Right ventricle myocardium superior (tissue), 1 donor: Measurements from ENCODE around the gene SCAANT1. TPM values are rescaled to one million over a fixed set of nuclear protein-coding genes. Genes with fewer than 3 reads are reported as not detected.

ENCODE experiments used
- ATAC-seq: fragments of 200-7000 bp; cut with Tn5 transposase; one replicate; pipeline ENCODE4 v1.9.1; 2020; ENCODE audit warnings: mild to moderate bottlenecking; ENCODE audit not compliant: poor library complexity
- DNase-seq: peaks from one replicate; pipeline ENCODE4 v3.0.0-alpha.2; 2020
- intact Hi-C: fragments of 100-400 bp; cut with DNase I; formaldehyde crosslinking; loops from one replicate; pipeline ENCODE4 v1.11.2; 2022
- total RNA-seq: library from RNA; stranded (reverse); fragmentation: NEBNext Ultra II Directional; extraction: Animal tissue kit (Norgen Biotek cat#: 25700); gene quantifications from one replicate; pipeline ENCODE4 v1.2.1, GENCODE V29; 2021
- donor health status: DM: no; HTN: yes; CAD: no; lungs with severe emphysema.

Gene SCAANT1
- total RNA-seq, 1 donor from 2014 or later: not detected

- DNase-seq (no peak), ATAC-seq (no peak)
- intact Hi-C loops: no loop called here
These were observed 2.2 kb downstream of the SCAANT1 start for GRCh38 chr3:63910001-63910400.

DNA sequence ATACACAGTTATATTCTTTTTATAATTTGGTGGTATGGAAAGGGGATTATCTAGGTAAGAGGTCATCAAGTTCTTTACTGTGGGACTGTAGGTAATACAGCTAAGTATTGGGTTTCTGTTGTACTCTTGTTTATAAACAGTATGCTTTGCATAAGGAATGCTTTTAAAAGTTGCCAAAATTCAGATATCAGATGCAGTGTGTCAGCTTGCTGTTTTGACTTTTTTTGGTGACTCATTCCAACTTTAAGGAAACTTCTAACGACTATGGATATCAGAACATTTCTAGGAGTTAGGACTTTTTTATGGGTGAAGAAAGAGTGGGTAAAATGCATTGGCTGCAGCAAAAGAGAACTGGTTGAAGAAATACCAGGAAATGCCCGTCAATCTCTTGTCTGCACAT, 2.8 kb downstream of the SCAANT1 start:
- intact Hi-C loops: no loop called here

DNA sequence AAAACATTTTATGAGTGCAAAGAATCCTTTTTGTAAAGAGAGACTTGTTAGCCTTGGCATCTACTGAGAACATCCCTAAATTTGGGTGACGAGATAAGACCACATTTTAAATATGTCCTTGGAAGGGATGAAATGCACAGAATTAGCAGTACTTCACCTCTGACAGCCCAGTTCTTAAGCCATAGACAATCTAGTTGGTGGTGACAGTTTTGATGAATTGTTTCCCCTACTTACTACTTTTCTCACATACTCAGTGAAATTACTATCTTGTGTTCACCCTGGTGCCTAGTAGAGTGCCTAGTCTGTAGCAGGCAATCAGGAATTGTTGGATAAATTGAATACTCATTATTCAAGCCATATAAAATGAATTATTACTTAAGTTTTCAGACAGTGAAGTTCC, 3.4 kb downstream of the SCAANT1 start:
- DNase-seq (no peak), ATAC-seq (no peak)
- intact Hi-C loops: no loop called here

More for the DNA sequence above, 2.8 kb downstream of the SCAANT1 start:
- ATAC-seq (no peak), DNase-seq (no peak)

DNA sequence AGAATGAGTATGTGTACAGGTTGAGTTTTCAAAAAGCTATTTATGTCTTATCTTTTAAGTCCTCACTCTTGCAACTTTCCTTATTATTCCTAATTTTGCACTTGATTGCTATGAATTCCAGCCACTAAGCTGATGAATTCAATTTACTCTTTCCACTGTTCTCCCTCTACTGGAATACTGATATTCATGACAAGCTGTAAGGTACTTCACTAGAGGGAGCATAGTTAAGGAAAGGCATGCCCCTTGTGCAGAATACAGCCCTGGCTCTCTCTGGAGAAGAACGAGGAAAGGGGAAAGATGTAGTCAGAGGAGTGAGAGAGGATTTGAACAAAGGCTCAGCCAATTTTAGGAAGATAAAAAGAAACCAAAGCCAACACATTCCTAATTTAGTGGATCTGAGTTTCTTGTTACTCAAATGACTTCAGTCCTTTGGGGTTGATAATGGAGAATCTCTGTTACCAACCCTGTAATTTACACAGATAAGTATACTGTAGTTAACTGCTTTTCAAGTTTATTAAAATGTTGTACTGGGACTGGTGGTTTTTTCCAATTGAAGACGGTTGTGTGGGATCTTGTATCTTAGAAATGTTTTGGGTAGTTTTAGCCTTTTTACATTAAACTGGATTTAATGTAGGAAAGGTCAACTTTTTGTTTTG, 4.0 kb downstream of the SCAANT1 start:
- intact Hi-C loops: no loop called here
- no peak for ATAC-seq
- no peak for DNase-seq

GRCh38 chr3:63905731-63906620, 6.2 kb downstream of the SCAANT1 start:
- ATAC-seq (no peak), DNase-seq (no peak)
- intact Hi-C loops: no loop called here

- ATAC-seq: no peak
- intact Hi-C loops: no loop called here
- no peak for DNase-seq
These were observed 11.7 kb downstream of the SCAANT1 start for GRCh38 chr3:63900459-63900858.

DNA sequence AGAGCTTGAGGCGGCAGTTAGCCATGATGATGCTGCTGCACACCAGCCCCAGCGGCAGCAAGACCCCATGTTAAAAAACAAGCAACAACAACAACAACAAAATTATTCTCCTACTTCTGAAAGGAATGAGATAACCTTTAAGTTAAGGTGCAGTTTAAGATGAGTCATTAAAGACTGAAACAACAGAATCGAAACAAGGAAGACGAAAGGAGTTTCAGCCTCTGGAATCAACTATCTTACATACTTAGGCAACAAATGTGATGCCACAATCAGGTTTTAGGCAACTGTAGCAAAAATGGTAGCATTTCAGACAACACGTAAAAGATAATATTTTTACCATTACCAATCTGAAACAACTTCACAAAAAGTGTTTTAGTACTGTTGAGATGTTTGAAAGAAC, 12.2 kb downstream of the SCAANT1 start:
- intact Hi-C loops: no loop called here
- ATAC-seq: no peak
- no peak for DNase-seq

DNA sequence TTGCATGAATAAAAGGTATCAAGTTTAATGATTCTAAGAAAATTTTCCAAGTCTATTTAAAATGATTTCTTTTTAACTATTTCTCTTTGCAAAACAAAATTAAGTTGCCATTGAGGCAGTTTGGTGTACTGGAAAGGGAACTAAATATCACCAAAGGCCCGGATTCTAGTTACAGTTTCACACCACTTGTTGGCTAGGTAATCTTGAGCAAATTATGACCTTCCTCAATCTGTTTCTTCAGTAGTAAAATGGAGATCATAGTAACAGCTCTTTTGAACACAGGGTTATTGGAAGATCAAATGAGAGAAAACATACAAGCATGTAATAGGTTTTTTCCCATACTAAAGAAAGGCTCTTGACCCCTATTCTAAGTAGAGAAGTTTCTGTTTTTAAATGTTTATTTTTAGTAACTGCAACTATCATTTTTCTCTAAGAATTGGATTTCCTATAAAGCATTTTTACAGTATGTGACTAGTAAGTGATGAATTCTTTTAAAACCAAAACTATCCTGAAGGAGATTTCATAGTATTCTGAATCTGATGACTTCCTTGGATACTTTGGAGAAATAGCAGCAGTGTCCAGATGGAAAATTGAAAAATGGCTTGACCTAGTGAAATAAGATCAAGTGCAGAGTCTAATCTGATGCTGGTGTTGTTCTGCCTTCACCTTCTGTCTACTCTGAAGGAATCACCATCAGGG, 15.7 kb downstream of the SCAANT1 start:
- no peak for ATAC-seq

DNA sequence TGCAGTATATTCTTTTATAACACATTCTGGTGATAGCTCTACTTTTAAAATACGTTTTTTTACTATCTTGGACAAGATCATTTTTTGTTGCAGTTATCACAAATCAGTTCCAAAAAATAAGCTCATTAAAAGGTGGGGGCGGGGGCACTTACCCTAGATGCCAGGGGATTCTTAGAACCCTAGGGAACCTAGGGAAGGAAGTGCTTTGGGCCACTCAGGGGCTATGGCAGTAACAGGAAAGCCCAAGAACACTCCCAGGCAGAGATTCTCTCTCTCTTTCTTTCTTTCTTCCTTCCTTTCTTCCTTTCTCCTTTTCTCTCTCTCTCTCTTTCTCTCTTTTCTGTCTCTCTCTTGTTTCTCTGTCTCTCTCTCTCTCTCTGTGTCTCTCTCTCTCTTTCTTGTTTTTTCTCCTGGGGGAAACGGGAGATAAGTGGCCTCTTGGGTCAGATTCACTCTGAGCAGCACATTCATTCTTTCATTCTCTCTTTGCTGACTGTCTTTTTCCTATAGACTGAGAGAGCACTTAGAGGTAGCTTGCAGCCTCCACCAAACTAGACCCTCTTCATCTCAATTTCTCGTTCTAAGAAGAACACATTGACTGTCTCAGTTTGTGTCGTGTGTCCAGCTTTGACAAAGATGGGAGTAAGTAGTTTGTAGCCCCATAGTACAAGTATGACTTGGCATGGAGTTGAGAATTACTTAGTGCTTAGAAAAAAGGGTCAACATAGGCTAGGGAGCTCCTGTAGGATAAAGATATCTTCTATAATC, 16.6 kb downstream of the SCAANT1 start:
- DNase-seq: no peak
- no peak for ATAC-seq
- intact Hi-C loops: no loop called here

More for the DNA sequence above, 15.7 kb downstream of the SCAANT1 start:
- DNase-seq: no peak
- intact Hi-C loops: no loop called here

DNA sequence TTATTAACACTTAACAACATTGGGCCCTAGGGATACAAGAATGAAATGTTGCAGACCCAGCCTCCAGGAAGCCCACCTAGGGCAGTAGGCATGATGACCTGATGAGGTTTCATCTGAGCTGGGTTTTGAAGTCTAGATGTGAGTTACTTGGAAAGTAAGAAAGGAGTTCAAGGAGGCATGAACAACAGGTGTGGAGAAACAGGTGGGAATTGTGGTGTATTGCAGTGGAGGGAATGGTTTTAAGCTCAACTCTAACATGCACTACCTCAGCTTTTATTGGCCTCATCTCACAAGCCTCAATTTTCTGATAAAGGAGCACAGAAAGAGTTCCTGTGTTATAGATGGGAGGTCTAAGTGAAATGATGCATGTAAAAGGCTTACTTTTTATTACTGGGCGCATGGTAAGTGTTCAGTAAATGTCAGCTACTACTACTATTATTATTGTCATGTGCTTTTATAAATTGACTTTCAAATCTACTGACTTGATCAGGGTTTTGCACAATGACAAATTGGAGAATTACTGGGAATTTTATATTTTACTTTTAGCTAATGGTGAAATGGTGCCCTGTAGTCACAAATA, 19.3 kb downstream of the SCAANT1 start:
- DNase-seq (no peak), ATAC-seq (no peak)
- intact Hi-C loops: no loop called here

DNA sequence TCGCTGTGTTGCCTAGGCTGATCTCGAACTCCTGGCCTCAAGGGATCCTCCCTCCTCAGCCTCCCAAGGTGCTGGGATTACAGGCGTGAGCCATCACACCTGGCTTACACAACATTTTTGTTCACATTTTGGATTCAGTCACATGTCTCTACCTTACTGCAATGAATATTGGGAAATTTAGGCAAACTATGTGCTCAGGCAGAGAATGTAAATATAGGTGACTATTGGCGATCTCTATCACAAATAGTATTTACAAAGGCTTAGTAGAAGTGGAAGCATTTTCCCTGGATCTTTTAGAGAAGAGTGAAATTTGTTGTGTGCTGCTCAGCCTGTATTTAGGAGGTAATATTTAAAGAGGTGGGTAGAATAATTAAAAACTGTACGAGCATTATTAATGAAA, 20.7 kb downstream of the SCAANT1 start:
- no peak for ATAC-seq
- DNase-seq: no peak
- intact Hi-C loops: no loop called here

- DNase-seq: no peak
- intact Hi-C loops: no loop called here
- ATAC-seq: peak; percentile 72
These were observed 25.3 kb downstream of the SCAANT1 start for GRCh38 chr3:63886858-63887257.

DNA sequence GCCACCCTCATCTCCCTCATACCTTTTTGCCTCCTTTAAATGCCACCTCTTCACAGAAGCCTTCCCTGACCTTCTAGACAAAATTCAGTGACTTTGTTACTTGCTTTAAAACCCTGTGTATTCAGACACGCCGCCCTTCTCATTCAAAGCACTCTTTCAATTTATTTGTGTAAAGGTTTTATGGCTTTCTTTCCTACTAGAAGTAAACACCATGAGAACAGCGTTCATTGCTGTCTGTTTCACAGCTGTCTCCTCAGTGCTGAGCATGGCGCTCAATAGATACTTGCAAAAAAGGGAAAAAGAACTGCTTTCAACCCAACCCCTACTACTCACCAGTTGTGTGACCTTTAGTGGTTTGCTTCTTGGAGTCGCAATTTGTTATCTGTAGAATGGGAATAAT, 31.5 kb downstream of the SCAANT1 start:
- ATAC-seq: no peak
- no peak for DNase-seq
- intact Hi-C loops: no loop called here

GRCh38 chr3:63878394-63879060, 33.7 kb downstream of the SCAANT1 start:
- no peak for DNase-seq
- ATAC-seq: no peak
- intact Hi-C loops: no loop called here

GRCh38 chr3:63877737-63878393, 34.3 kb downstream of the SCAANT1 start:
- no peak for ATAC-seq
- intact Hi-C loops: no loop called here
- DNase-seq: no peak

DNA sequence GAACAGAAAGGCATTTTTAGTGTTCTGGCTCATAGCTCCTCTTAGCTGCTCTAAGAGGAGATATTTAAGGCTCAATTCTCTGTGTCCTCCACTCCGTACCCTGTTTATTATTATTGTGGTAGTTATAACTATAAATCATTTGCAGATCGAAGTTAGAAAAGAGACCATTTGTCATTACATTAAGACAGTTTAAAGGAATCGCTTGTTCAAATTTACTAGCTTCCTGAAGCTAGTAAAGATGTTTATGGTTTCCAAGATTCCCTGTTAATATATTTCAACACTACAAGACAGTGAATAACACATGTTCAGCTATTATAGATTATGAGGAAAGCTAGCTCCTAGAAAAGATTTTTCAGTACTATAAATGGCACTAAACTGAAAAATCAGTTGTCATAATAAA, 35.9 kb downstream of the SCAANT1 start:
- no peak for DNase-seq
- no peak for ATAC-seq
- intact Hi-C loops: no loop called here

- DNase-seq (no peak), ATAC-seq (no peak)
- intact Hi-C loops: no loop called here
These were observed 36.7 kb downstream of the SCAANT1 start for GRCh38 chr3:63875510-63875909.

GRCh38 chr3:63874769-63875168, 37.4 kb downstream of the SCAANT1 start:
- intact Hi-C loops: no loop called here
- ATAC-seq: no peak
- no peak for DNase-seq
